Ascending aorta (tissue), 2 donors: Measurements from ENCODE around the gene NFATC4. TPM values are rescaled to one million over a fixed set of nuclear protein-coding genes. Genes with fewer than 3 reads are reported as not detected.

Experiments used
- DNase-seq, 2 donors: peaks; one replicate each; pipeline ENCODE4 v3.0.0-alpha.2; 2019; ENCODE audit warnings: low spot score in 2 of 2
- H3K27ac ChIP-seq, 2 donors: fragments of 200-600 bp; sonication (generic); one replicate each; pipeline ENCODE4 v1.5.1; 2016 to 2017; ENCODE audit warnings: mild to moderate bottlenecking in 1 of 2
- H3K27me3 ChIP-seq: fragments of 200-600 bp; sonication (generic); one replicate; pipeline ENCODE4 v1.5.1; 2017
- H3K36me3 ChIP-seq, 2 donors: fragments of 200-600 bp; sonication (generic); one replicate each; pipeline ENCODE4 v1.5.1; 2016
- H3K4me1 ChIP-seq, 2 donors: fragments of 200-600 bp; sonication (generic); one replicate each; pipeline ENCODE4 v1.5.1; 2016 to 2017; ENCODE audit warnings: mild to moderate bottlenecking in 1 of 2
- H3K4me3 ChIP-seq, 2 donors: fragments of 200-600 bp; sonication (generic); one replicate each; pipeline ENCODE4 v1.5.1; 2016 to 2017; ENCODE audit warnings: mild to moderate bottlenecking in 1 of 2
- H3K9me3 ChIP-seq, 2 donors: fragments of 200-600 bp; sonication (generic); one replicate each; pipeline ENCODE4 v1.5.1; 2016
- intact Hi-C: fragments of 100-400 bp; cut with DNase I; formaldehyde crosslinking; loops from one replicate; pipeline ENCODE4 v1.15.1; 2023
- total RNA-seq: library from RNA; depleted of rRNA; stranded (reverse); fragments of >200 nt; gene quantifications from one replicate; pipeline ENCODE4 v1.1.0, GENCODE V29; 2016
- TF ChIP-seq, protein P1 (sequence below), 3 experiments: fragments of 200-600 bp in 2 of 3; fragments of 450-650 bp in 1 of 3; sonication (generic) in 2 of 3; IDR thresholded peaks; one replicate each; pipeline ENCODE4 v1.5.1; 2016 to 2019; ENCODE audit warnings: antibody characterized with exemption in 3 of 3, mild to moderate bottlenecking in 1 of 3, moderate library complexity in 1 of 3

NFATC4 gene
- total RNA-seq, 1 donor from 2014 or later: 58.9 TPM

DNA sequence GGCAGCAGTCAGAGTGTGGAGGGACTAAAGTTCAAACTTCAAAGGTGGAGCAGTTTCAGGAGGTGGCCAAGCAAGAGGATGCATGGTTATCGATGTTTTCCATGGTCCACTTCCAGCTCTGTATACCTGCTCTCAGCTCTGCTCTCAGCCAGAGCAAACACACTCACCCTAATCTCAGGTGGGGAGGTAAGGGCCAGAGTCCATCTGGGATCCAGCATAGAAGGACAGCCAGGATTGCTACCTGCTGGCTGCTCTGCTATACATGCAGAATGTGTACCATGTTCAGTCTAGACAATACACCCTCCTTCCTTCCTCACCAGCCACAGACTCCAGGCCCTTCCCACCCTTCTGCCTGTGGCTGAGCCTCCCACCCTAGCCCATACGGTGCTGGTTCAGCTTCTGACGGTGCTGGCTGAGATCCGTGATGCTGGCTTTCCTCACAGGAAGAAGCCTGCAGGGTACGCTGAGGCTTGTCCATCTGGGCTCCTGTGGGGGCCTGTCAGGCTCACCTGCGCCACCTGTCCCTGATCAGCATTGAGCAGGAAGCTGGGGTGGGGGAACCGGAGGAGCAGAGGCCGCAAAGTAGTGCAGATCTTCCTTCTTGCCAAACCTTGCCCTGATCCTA, 59.0 kb downstream of the NFATC4 start:
- no peak overlapping the region for H3K4me3 ChIP-seq
- no peak overlapping the region for H3K27ac ChIP-seq
- H3K9me3 ChIP-seq: no peaks in the 10 kb centered on the region
- H3K36me3 ChIP-seq: peaks cover 0 to 2% of the 10 kb centered on the region in 2 donors
- peaks cover 5 to 22% of the 10 kb centered on the region in 2 donors for H3K4me1 ChIP-seq
- intact Hi-C loops: no loop called here
- TF ChIP-seq, protein P1, sequence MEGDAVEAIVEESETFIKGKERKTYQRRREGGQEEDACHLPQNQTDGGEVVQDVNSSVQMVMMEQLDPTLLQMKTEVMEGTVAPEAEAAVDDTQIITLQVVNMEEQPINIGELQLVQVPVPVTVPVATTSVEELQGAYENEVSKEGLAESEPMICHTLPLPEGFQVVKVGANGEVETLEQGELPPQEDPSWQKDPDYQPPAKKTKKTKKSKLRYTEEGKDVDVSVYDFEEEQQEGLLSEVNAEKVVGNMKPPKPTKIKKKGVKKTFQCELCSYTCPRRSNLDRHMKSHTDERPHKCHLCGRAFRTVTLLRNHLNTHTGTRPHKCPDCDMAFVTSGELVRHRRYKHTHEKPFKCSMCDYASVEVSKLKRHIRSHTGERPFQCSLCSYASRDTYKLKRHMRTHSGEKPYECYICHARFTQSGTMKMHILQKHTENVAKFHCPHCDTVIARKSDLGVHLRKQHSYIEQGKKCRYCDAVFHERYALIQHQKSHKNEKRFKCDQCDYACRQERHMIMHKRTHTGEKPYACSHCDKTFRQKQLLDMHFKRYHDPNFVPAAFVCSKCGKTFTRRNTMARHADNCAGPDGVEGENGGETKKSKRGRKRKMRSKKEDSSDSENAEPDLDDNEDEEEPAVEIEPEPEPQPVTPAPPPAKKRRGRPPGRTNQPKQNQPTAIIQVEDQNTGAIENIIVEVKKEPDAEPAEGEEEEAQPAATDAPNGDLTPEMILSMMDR (IDR thresholded peaks at IDR 0.05): no peak
- DNase-seq: peak in 1 of 2 donors; percentile 58
- no peaks in the 10 kb centered on the region for H3K27me3 ChIP-seq

DNA sequence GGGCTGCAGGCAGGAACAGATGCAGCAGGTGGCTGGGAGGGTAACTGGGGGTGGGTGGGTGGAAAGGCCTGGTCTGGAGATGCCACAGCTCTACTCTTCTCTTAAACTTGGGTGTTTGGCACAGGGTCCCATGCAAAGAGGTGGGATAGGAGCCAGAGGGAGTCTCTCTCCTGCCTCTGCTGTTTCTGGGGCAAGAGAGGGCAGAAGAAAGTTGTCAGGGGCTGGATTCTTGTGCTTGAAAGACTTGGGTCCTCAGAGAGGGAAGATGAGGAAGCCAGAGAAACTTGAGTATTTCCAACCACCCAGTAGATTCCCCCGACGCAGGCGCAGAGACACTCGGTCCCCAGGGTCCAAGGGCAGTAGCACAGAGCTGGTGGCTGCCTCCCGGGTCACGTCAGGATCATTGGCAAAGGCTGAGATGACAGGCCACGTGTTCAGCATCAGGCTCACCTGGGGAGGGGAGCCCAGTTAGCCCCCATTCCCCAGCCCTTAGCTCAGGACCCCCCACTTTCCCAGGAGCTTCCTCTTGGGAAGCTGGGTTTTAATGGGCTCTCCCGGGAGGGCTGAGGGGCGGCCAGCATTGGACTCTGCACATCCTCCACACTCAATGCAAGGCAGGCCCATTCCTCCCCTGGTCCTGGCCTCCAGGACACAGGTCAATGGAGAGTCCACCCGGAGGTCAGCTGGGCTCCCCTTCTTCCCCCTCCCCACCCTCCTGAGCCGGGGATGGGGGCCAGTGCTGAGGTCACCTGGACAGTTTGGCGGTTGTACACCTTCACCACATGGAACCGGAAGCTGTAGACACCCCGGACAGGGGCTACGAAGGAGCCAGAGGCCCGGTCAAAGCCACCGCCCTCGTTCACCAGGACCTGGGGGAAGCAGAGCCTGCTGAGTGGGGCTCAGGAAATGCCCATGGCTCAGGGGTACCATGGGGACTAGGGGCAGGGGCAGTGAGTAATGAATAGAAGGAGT, 59.8 kb downstream of the NFATC4 start:
- peaks cover 5 to 23% of the 10 kb centered on the region in 2 donors for H3K4me1 ChIP-seq
- H3K27ac ChIP-seq: no peak overlapping the region
- no peaks in the 10 kb centered on the region for H3K27me3 ChIP-seq
- no peak overlapping the region for H3K4me3 ChIP-seq
- H3K9me3 ChIP-seq: no peaks in the 10 kb centered on the region
- peaks cover 8 to 10% of the 10 kb centered on the region in 2 donors for H3K36me3 ChIP-seq
- peak in 1 of 2 donors; percentile 65 for DNase-seq
- TF ChIP-seq, protein P1 (IDR thresholded peaks at IDR 0.05): no peak
- intact Hi-C loops: loop anchor here (2.0 kb wide), 1 partner anchor 29 kb away; the partner anchor contains the start of gene NYNRIN

DNA sequence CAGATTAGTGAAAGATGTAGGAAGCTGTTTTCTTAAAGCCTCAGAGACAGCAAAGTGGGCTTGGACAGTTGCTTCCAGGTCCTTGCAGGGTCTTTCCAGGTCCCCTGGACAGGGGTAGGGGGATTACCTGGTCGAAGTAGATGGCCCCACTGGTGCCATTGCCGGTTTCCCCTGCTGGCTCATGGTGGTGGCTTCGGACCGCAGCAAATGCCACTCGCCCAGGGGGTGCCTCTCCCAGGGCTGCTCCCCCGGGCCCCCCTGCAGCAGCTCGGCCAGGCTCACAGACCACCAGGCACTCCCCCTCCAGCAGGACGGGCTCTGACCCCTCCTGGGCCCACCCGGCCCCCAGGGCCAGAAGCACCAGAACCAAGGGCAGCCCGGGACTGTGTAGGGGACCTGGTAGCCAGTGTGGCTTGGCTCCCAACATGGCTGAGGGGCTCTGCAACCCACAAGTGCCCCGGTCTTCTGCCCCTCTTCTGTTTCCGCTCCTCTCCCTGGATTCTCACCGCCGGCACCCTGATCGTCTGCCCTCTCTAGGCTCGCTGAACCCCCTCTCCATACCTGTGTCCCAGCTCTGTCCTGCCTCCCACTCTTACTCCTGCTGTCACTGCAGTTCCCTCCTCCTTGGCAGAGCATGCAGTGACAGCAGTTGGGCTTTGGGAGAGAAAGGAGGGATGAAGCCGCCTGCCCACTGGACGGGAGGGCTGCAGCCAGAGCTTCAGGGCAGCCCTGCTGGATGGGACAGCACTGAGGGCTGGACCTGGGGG, 60.8 kb downstream of the NFATC4 start:
- intact Hi-C loops: loop anchor here (1.0 to 2.0 kb wide), 2 partner anchors 13 to 30 kb away; partner anchors contain the start of genes NYNRIN and SDR39U1
- Histone ChIP-seq H3K9me3 (no peaks in the 10 kb centered on the region), H3K4me3 (peak overlapping the region; percentile 78 to 92), H3K27me3 (no peaks in the 10 kb centered on the region), H3K36me3 (peaks cover 18% of the 10 kb centered on the region in 2 donors), H3K27ac (peak overlapping the region; percentile 88 to 96), H3K4me1 (peaks cover 5 to 23% of the 10 kb centered on the region in 2 donors)
- peak in 1 of 2 donors; percentile 69 for DNase-seq
- TF ChIP-seq, protein P1 (IDR thresholded peaks at IDR 0.05): no peak

Other genes with a start within 250 kb of the NFATC4 start
- not detected for gene FITM1, start 237.5 kb upstream of the NFATC4 start, total RNA-seq
- 55.5 TPM for gene PSME1, start 232.0 kb upstream of the NFATC4 start, total RNA-seq
- 3.4 TPM for gene EMC9, start 226.6 kb upstream of the NFATC4 start, total RNA-seq
- gene PSME2, start 221.6 kb upstream of the NFATC4 start, total RNA-seq: 100 TPM
- 182 TPM for gene RNF31, start 220.7 kb upstream of the NFATC4 start, total RNA-seq
- gene IRF9, start 206.9 kb upstream of the NFATC4 start, total RNA-seq: 24.7 TPM
- 9.6 TPM for gene REC8, start 196.1 kb upstream of the NFATC4 start, total RNA-seq
- 140 TPM for gene IPO4, start 179.4 kb upstream of the NFATC4 start, total RNA-seq
- gene TM9SF1, start 172.7 kb upstream of the NFATC4 start, total RNA-seq: 86.5 TPM
- gene TSSK4, start 162.5 kb upstream of the NFATC4 start, total RNA-seq: not detected
- 27.0 TPM for gene CHMP4A, start 154.7 kb upstream of the NFATC4 start, total RNA-seq
- 58.8 TPM for gene MDP1, start 152.1 kb upstream of the NFATC4 start, total RNA-seq
- gene NEDD8, start 135.8 kb upstream of the NFATC4 start, total RNA-seq: 72.8 TPM
- 37.5 TPM for gene GMPR2, start 135.3 kb upstream of the NFATC4 start, total RNA-seq
- gene TINF2, start 125.6 kb upstream of the NFATC4 start, total RNA-seq: 70.0 TPM
- 1.7 TPM for gene TGM1, start 105.0 kb upstream of the NFATC4 start, total RNA-seq
- gene RABGGTA, start 96.6 kb upstream of the NFATC4 start, total RNA-seq: 54.9 TPM
- 100 TPM for gene DHRS1, start 68.4 kb upstream of the NFATC4 start, total RNA-seq
- gene NOP9, start 68.3 kb upstream of the NFATC4 start, total RNA-seq: 33.5 TPM
- 72.8 TPM for gene CIDEB, start 60.2 kb upstream of the NFATC4 start, total RNA-seq
- 3.0 TPM for gene LTB4R2, start 58.0 kb upstream of the NFATC4 start, total RNA-seq
- 3.6 TPM for gene LTB4R, start 56.7 kb upstream of the NFATC4 start, total RNA-seq
- gene ADCY4, start 33.1 kb upstream of the NFATC4 start, total RNA-seq: 143 TPM
- 2.3 TPM for gene RIPK3, start 28.2 kb upstream of the NFATC4 start, total RNA-seq
- gene NYNRIN, start 30.8 kb downstream of the NFATC4 start, total RNA-seq: 23.1 TPM
- 2.2 TPM for gene CBLN3, start 61.5 kb downstream of the NFATC4 start, total RNA-seq
- gene KHNYN, start 61.8 kb downstream of the NFATC4 start, total RNA-seq: 70.4 TPM
- 98.3 TPM for gene SDR39U1, start 74.6 kb downstream of the NFATC4 start, total RNA-seq
- not detected for gene CMA1, start 140.1 kb downstream of the NFATC4 start, total RNA-seq
- gene CTSG, start 208.1 kb downstream of the NFATC4 start, total RNA-seq: not detected
- gene GZMH, start 241.5 kb downstream of the NFATC4 start, total RNA-seq: 0.96 TPM